Measurements from ENCODE around the gene ADAM12. TPM values are rescaled to one million over a fixed set of nuclear protein-coding genes. Genes with fewer than 3 reads are reported as not detected.

The ADAM12 gene
- total and polyA plus RNA-seq, 2 donors, result 0.96 to 4.6 TPM

DNA sequence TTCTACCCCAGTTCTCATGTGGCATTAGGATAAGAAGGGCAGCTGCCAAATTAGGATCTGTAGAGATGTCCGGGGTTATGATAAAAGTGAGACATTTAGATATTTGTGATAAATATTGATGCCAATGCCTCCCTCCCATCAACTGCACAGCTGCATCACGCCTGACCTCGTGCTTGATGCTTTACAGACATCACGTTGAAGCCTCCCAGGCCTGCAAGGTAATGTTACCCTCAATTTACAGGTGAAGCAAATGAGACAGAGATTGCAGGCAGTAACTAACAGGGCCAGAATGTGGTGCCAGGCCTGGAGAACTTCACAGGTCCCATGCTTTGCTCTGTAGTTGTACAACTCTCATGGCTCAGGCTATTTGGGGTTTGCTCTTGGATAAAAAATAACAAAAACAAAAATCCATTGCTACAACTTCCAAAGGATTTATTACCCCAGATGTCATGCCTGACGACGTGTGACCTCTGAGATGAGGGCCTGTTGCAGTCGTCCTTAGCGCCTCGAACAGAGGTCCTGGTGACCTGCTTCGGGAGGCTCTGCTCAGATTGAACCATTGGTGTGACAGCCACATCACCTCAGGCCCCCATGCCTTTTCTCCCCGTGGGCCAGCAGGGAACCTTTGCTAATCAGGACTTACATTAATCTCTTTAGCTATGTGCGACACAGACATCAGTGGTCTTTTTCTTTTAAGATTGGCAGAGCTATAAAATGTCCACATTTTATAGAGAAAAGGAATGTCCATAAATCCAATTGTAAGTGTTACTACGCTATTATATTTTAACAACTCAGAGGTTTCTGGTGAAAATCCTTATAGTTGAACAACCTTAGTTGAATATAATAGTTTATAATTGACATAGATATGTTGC is 169.3 kb downstream of the ADAM12 start:
- H3K4me1 ChIP-seq (ENCODE audit: control insufficient read depth in 2 of 2, insufficient read depth in 2 of 2, low read length in 2 of 2), result no peaks in the 10 kb centered on the region
- DNase-seq (ENCODE audit: low read depth in 6 of 9, low spot score in 9 of 9), result no peak
- no peak overlapping the region for H3K4me3 ChIP-seq (ENCODE audit: low read length in 2 of 2)
- H3K27me3 ChIP-seq (ENCODE audit: control insufficient read depth in 2 of 2, insufficient read depth in 1 of 2, low read length in 1 of 2), result no peaks in the 10 kb centered on the region
- H3K36me3 ChIP-seq (ENCODE audit: control insufficient read depth in 2 of 2, insufficient read depth in 2 of 2, low read length in 1 of 2), result no peaks in the 10 kb centered on the region
- no peak overlapping the region for H3K27ac ChIP-seq (ENCODE audit: low read depth in 1 of 2, low read length in 1 of 2)
- no peaks in the 10 kb centered on the region for H3K9me3 ChIP-seq (ENCODE audit: control insufficient read depth in 2 of 2, insufficient read depth in 1 of 2, low read length in 1 of 2)
- WGBS, result 78% methylated on average over 13 of the region's 13 CpGs

DNA sequence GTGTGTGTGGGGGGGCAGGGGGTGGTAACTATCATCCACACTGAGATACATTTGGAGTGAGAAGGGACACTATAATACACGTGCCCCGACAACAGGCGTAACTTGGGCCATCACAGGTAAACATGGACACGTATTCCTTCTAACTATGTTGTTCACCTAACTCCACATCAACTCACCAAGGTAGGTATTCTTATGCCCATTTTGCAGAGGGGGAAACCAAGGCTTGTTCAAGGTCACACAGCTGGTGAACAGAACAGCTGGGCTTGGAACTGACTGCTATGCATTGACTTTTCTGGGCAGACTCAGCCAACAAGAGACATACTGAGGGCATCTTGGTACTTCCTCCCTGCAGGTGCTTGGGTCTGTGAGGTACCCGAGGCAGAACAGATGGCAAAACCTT is 170.1 kb downstream of the ADAM12 start:
- Histone ChIP-seq H3K36me3 (ENCODE audit: control insufficient read depth in 2 of 2, insufficient read depth in 2 of 2, low read length in 1 of 2) (no peaks in the 10 kb centered on the region), H3K27ac (ENCODE audit: low read depth in 1 of 2, low read length in 1 of 2) (no peak overlapping the region), H3K4me1 (ENCODE audit: control insufficient read depth in 2 of 2, insufficient read depth in 2 of 2, low read length in 2 of 2) (no peaks in the 10 kb centered on the region), H3K9me3 (ENCODE audit: control insufficient read depth in 2 of 2, insufficient read depth in 1 of 2, low read length in 1 of 2) (no peaks in the 10 kb centered on the region), H3K27me3 (ENCODE audit: control insufficient read depth in 2 of 2, insufficient read depth in 1 of 2, low read length in 1 of 2) (no peaks in the 10 kb centered on the region), H3K4me3 (ENCODE audit: low read length in 2 of 2) (no peak overlapping the region)
- WGBS, result 95% methylated on average over 5 of the region's 5 CpGs
- DNase-seq (ENCODE audit: low read depth in 6 of 9, low spot score in 9 of 9), result no peak

DNA sequence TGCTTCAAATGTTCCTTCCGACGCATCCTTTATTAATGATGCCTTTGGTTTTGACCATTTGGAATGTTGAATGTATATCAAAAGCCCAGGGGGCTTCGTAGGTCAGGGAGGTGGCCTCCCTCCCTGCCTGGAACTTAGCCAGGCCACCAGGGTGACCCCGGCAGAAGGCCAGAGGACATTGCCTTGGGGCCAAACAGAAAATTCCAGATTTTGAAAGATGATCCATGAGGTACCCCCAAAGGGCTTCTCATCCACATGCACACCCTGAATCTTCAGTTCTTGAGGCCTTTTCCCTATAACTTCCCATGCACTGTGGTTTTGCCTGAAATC is 171.7 kb downstream of the ADAM12 start:
- H3K4me1 ChIP-seq (ENCODE audit: control insufficient read depth in 2 of 2, insufficient read depth in 2 of 2, low read length in 2 of 2), result no peaks in the 10 kb centered on the region
- H3K36me3 ChIP-seq (ENCODE audit: control insufficient read depth in 2 of 2, insufficient read depth in 2 of 2, low read length in 1 of 2), result no peaks in the 10 kb centered on the region
- no peak overlapping the region for H3K4me3 ChIP-seq (ENCODE audit: low read length in 2 of 2)
- DNase-seq (ENCODE audit: low read depth in 6 of 9, low spot score in 9 of 9), result no peak
- H3K27ac ChIP-seq (ENCODE audit: low read depth in 1 of 2, low read length in 1 of 2), result no peak overlapping the region
- no peaks in the 10 kb centered on the region for H3K27me3 ChIP-seq (ENCODE audit: control insufficient read depth in 2 of 2, insufficient read depth in 1 of 2, low read length in 1 of 2)
- whole genome bisulfite sequencing, result 63% methylated on average over 4 of the region's 4 CpGs
- H3K9me3 ChIP-seq (ENCODE audit: control insufficient read depth in 2 of 2, insufficient read depth in 1 of 2, low read length in 1 of 2), result no peaks in the 10 kb centered on the region

DNA sequence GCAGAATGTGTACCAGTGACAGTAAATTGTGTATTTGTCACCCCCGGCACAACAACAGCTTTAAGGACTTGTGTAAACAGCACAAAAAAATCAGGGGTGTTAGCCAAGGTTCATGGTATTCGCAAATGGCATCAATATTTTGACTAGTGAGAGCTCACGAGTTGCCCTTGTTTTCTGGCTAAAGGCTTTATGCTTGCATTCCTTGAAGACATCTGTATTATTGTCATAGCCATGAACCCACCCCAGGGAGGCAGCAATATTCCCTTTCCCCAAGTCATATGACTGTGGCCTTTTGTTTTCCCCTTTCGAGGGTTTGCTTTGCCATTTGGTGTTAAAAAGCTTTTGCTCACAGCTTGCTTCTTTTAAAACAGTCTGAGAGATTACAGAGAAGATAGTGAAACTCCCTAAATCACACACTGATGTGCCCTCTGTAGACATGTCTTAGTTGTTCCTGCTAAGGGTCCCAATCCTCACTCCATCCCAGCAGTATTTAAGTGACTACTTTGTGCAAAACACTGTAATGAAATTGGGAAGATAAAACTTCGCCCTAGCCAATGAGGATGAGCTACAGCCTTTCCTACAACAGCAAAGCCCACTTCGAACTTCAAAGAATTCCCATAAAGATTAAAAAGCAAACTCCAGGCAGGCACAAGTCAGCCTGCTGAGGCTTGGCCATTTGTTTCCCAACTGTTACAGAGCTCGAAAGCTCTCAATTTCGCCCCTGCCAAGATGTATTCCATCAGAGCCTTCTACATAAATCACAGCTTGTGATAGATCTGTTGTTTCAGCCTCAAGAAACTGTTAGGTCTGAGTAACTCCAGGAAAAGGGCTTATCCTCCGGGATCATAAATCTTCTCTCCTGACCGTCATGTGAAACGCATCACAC is 172.3 kb downstream of the ADAM12 start:
- Histone ChIP-seq H3K36me3 (ENCODE audit: control insufficient read depth in 2 of 2, insufficient read depth in 2 of 2, low read length in 1 of 2) (no peaks in the 10 kb centered on the region), H3K27me3 (ENCODE audit: control insufficient read depth in 2 of 2, insufficient read depth in 1 of 2, low read length in 1 of 2) (no peaks in the 10 kb centered on the region), H3K4me3 (ENCODE audit: low read length in 2 of 2) (no peak overlapping the region), H3K9me3 (ENCODE audit: control insufficient read depth in 2 of 2, insufficient read depth in 1 of 2, low read length in 1 of 2) (no peaks in the 10 kb centered on the region), H3K27ac (ENCODE audit: low read depth in 1 of 2, low read length in 1 of 2) (no peak overlapping the region), H3K4me1 (ENCODE audit: control insufficient read depth in 2 of 2, insufficient read depth in 2 of 2, low read length in 2 of 2) (no peaks in the 10 kb centered on the region)
- WGBS, result 62% methylated on average over 11 of the region's 11 CpGs
- DNase-seq (ENCODE audit: low read depth in 6 of 9, low spot score in 9 of 9), result no peak

DNA sequence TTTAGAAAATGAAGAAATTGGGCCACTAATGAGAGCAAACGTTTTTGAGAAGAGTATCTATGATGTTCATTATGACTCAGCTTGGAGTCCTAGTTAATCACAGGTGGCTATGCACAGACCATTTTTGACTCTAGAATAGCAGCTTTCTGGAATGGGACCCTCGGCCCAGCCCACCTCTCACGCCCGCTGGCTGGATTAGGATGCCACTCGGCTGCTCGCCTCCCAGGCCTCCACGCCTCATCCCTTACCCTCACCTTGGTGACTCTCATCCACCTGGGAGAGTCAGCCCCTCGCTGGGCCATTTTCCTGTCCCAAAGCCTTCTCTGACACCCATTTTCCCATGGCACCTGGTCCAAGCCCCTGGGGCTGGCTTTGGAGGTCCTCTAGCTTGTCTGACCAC is 173.6 kb downstream of the ADAM12 start:
- 96% methylated on average over 8 of the region's 8 CpGs for WGBS
- H3K27me3 ChIP-seq (ENCODE audit: control insufficient read depth in 2 of 2, insufficient read depth in 1 of 2, low read length in 1 of 2), result no peaks in the 10 kb centered on the region
- H3K27ac ChIP-seq (ENCODE audit: low read depth in 1 of 2, low read length in 1 of 2), result no peak overlapping the region
- no peak for DNase-seq (ENCODE audit: low read depth in 6 of 9, low spot score in 9 of 9)
- no peaks in the 10 kb centered on the region for H3K9me3 ChIP-seq (ENCODE audit: control insufficient read depth in 2 of 2, insufficient read depth in 1 of 2, low read length in 1 of 2)
- no peak overlapping the region for H3K4me3 ChIP-seq (ENCODE audit: low read length in 2 of 2)
- H3K4me1 ChIP-seq (ENCODE audit: control insufficient read depth in 2 of 2, insufficient read depth in 2 of 2, low read length in 2 of 2), result no peaks in the 10 kb centered on the region
- no peaks in the 10 kb centered on the region for H3K36me3 ChIP-seq (ENCODE audit: control insufficient read depth in 2 of 2, insufficient read depth in 2 of 2, low read length in 1 of 2)

DNA sequence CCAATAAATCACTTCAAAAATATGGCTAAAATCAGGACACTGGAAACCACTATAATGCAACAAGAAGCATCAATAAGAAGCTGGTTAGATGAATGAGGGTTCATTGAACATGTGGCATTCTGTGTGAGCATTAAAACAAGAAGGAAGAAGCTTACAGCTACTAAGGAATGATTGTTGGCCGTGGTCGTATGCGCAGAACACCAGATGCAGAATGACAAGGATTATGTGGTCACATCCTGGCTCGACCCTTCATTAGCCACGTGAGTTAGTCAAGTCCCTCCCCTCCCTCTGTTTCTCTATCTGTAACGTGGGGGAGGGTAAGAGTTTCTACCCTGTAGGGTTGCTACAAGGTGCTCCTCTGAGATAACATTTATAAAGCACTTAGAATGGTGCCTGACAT is 174.3 kb downstream of the ADAM12 start:
- no peak for DNase-seq (ENCODE audit: low read depth in 6 of 9, low spot score in 9 of 9)
- Histone ChIP-seq H3K9me3 (ENCODE audit: control insufficient read depth in 2 of 2, insufficient read depth in 1 of 2, low read length in 1 of 2) (no peaks in the 10 kb centered on the region), H3K4me1 (ENCODE audit: control insufficient read depth in 2 of 2, insufficient read depth in 2 of 2, low read length in 2 of 2) (no peaks in the 10 kb centered on the region), H3K36me3 (ENCODE audit: control insufficient read depth in 2 of 2, insufficient read depth in 2 of 2, low read length in 1 of 2) (no peaks in the 10 kb centered on the region), H3K27ac (ENCODE audit: low read depth in 1 of 2, low read length in 1 of 2) (no peak overlapping the region), H3K4me3 (ENCODE audit: low read length in 2 of 2) (no peak overlapping the region), H3K27me3 (ENCODE audit: control insufficient read depth in 2 of 2, insufficient read depth in 1 of 2, low read length in 1 of 2) (no peaks in the 10 kb centered on the region)
- WGBS, result 69% methylated on average over 6 of the region's 6 CpGs

DNA sequence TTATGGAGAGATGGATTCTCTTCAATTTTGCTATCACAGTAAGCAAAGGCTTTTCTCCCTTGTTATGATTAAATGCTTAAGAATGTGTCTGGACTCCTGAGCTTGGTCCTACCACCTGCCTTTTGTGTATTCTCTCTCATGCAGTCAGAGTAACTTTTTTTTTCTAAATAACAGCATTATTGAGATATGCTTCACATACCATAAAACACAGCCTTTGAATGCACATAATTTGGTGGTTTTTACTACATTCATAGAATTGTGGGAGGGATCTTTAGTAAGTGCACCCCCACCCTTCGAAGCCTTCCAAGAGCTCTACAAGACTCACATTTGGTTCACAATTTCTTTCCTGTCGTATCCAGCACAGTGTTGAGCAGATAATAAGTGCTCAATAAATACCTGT is 175.5 kb downstream of the ADAM12 start:
- Histone ChIP-seq H3K4me3 (ENCODE audit: low read length in 2 of 2) (no peak overlapping the region), H3K9me3 (ENCODE audit: control insufficient read depth in 2 of 2, insufficient read depth in 1 of 2, low read length in 1 of 2) (no peaks in the 10 kb centered on the region), H3K36me3 (ENCODE audit: control insufficient read depth in 2 of 2, insufficient read depth in 2 of 2, low read length in 1 of 2) (no peaks in the 10 kb centered on the region), H3K4me1 (ENCODE audit: control insufficient read depth in 2 of 2, insufficient read depth in 2 of 2, low read length in 2 of 2) (no peaks in the 10 kb centered on the region), H3K27ac (ENCODE audit: low read depth in 1 of 2, low read length in 1 of 2) (no peak overlapping the region), H3K27me3 (ENCODE audit: control insufficient read depth in 2 of 2, insufficient read depth in 1 of 2, low read length in 1 of 2) (no peaks in the 10 kb centered on the region)
- 94% methylated on average over 2 of the region's 2 CpGs for WGBS
- no peak for DNase-seq (ENCODE audit: low read depth in 6 of 9, low spot score in 9 of 9)

DNA sequence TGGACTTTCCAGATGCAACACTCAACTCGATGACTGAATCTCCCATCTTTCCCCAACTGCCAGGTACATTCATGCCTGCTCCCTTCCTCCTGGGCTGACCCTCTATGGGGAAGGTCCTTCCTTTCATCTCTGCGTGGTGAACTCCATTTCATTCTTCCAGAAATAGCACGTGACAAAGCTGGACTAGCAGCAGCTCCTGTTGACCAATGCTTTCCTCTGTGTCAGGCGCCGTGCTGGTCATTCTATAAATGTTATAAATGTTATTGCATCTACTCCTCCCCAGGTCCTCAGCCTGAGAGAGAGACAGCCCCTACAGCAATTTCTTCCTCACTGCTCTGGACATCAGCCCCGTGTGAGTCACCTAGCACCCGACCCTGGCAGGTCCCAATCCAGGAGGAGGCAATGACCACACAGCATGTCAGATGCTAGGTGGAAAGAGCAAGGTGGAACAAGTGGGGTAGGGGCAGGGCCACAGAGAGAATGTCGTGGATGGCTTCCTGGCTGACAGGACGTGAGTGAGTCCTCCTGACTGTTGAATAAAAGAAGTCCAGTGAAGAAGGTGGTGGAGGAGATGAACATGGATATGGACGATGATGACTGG is 178.1 kb downstream of the ADAM12 start:
- Histone ChIP-seq H3K4me3 (ENCODE audit: low read length in 2 of 2) (no peak overlapping the region), H3K9me3 (ENCODE audit: control insufficient read depth in 2 of 2, insufficient read depth in 1 of 2, low read length in 1 of 2) (no peaks in the 10 kb centered on the region), H3K36me3 (ENCODE audit: control insufficient read depth in 2 of 2, insufficient read depth in 2 of 2, low read length in 1 of 2) (no peaks in the 10 kb centered on the region), H3K4me1 (ENCODE audit: control insufficient read depth in 2 of 2, insufficient read depth in 2 of 2, low read length in 2 of 2) (no peaks in the 10 kb centered on the region), H3K27ac (ENCODE audit: low read depth in 1 of 2, low read length in 1 of 2) (no peak overlapping the region), H3K27me3 (ENCODE audit: control insufficient read depth in 2 of 2, insufficient read depth in 1 of 2, low read length in 1 of 2) (no peaks in the 10 kb centered on the region)
- DNase-seq (ENCODE audit: low read depth in 6 of 9, low spot score in 9 of 9), result no peak
- 92% methylated on average over 10 of the region's 10 CpGs for WGBS

DNA sequence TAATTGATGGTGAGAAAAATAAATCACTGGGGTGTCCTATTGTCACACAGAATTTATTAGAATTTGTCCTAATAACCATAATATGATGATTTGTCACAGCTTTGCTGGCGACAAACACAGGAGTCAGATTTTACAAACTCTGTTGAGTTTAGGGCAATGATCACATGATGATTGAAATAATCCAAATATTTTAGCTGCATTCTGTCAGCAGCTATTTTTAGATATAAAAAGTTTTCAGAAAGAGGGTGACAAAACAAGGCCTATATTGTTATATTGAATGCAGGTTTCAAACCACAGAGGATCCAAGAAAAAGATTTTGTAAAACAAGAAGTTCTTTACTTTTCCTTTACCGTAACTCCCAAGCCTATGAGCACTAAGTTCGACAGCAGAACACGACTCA is 178.8 kb downstream of the ADAM12 start:
- DNase-seq (ENCODE audit: low read depth in 6 of 9, low spot score in 9 of 9), result no peak
- H3K27ac ChIP-seq (ENCODE audit: low read depth in 1 of 2, low read length in 1 of 2), result no peak overlapping the region
- WGBS, result 71% methylated on average over 4 of the region's 4 CpGs

More for the DNA sequence above, 178.8 kb downstream of the ADAM12 start:
- Histone ChIP-seq H3K4me3 (ENCODE audit: low read length in 2 of 2) (no peak overlapping the region), H3K9me3 (ENCODE audit: control insufficient read depth in 2 of 2, insufficient read depth in 1 of 2, low read length in 1 of 2) (no peaks in the 10 kb centered on the region), H3K27me3 (ENCODE audit: control insufficient read depth in 2 of 2, insufficient read depth in 1 of 2, low read length in 1 of 2) (no peaks in the 10 kb centered on the region), H3K4me1 (ENCODE audit: control insufficient read depth in 2 of 2, insufficient read depth in 2 of 2, low read length in 2 of 2) (no peaks in the 10 kb centered on the region), H3K36me3 (ENCODE audit: control insufficient read depth in 2 of 2, insufficient read depth in 2 of 2, low read length in 1 of 2) (no peaks in the 10 kb centered on the region)

Measured in thymus (tissue), 11 donors.